HepG2 (cell line): ENCODE data around the gene AK2. TPM values are rescaled to one million over a fixed set of nuclear protein-coding genes. Genes with fewer than 3 reads are reported as not detected.

Experiments
- HNF1A ChIP-seq, 2 experiments: sonication (generic) in 1 of 2; formaldehyde crosslinking in 1 of 2; IDR thresholded peaks; 2 replicates each; pipeline versions ENCODE4 v1.4.0 to v1.6.1; 2016 to 2020; ENCODE audit warnings: borderline replicate concordance in 1 of 2, low read depth in 1 of 2, mild to moderate bottlenecking in 1 of 2, missing genetic modification reagents in 1 of 2
- MLXIP ChIP-seq: sonication (generic); formaldehyde crosslinking; IDR thresholded peaks from 2 replicates; pipeline ENCODE4 v1.9.0; 2021; ENCODE audit warnings: missing genetic modification reagents, borderline replicate concordance
- STAT5B ChIP-seq: sonication (generic); formaldehyde crosslinking; IDR thresholded peaks from 2 replicates; pipeline ENCODE4 v1.4.0; 2020; ENCODE audit warnings: missing genetic modification reagents
- TOPORS ChIP-seq: sonication (generic); formaldehyde crosslinking; IDR thresholded peaks from 2 replicates; pipeline ENCODE4 v1.8.0; 2023; ENCODE audit warnings: mild to moderate bottlenecking, missing genetic modification reagents
- ZFP1 ChIP-seq: IDR thresholded peaks from 2 replicates; pipeline ENCODE4 v1.6.1; 2016
- ZNF235 ChIP-seq: sonication (generic); formaldehyde crosslinking; IDR thresholded peaks from 2 replicates; pipeline ENCODE4 v1.8.1; 2023; ENCODE audit warnings: mild to moderate bottlenecking, missing genetic modification reagents, borderline replicate concordance
- ZNF331 ChIP-seq: sonication (generic); formaldehyde crosslinking; IDR thresholded peaks from 2 replicates; pipeline ENCODE4 v1.4.0; 2020; ENCODE audit warnings: missing genetic modification reagents
- ZNF564 ChIP-seq: sonication (generic); formaldehyde crosslinking; IDR thresholded peaks from 2 replicates; pipeline ENCODE4 v1.8.1; 2023; ENCODE audit warnings: mild to moderate bottlenecking, missing genetic modification reagents
- polyA plus RNA-seq, 8 experiments: library from polyadenylated mRNA; depleted of rRNA in 3 of 8; stranded (reverse) in 7 of 8; unstranded in 1 of 8; fragments of >200 nt; fragmentation: Illumina TruSeq in 4 of 8; extraction: Trizol in 4 of 8; gene quantifications; 2 replicates each; pipeline versions ENCODE4 v1.2.1 to v1.2.3, GENCODE V29; 2011 to 2016; ENCODE audit warnings: low read depth in 4 of 8, missing spikeins in 1 of 8, mixed read lengths in 1 of 8; ENCODE audit not compliant: insufficient read depth in 1 of 8
- total RNA-seq, 5 experiments: library from RNA; depleted of rRNA; stranded (reverse); fragments of >200 nt; fragmentation: Illumina TruSeq; extraction: Trizol; gene quantifications; 2 replicates each; pipeline ENCODE4 v1.2.3, GENCODE V29; 2016; ENCODE audit warnings: low read depth in 1 of 5
- TF ChIP-seq, protein P1 (sequence below): sonication (generic); formaldehyde crosslinking; IDR thresholded peaks from 2 replicates; pipeline ENCODE4 v1.4.0; 2020; ENCODE audit warnings: missing genetic modification reagents, borderline replicate concordance
- TF ChIP-seq, protein P2 (sequence below): sonication (generic); formaldehyde crosslinking; IDR thresholded peaks from 2 replicates; pipeline ENCODE4 v1.4.0; 2020; ENCODE audit warnings: mild to moderate bottlenecking, missing genetic modification reagents
- TF ChIP-seq, protein P3 (sequence below): sonication (generic); formaldehyde crosslinking; IDR thresholded peaks from 2 replicates; pipeline ENCODE4 v1.5.0; 2020; ENCODE audit warnings: mild to moderate bottlenecking, missing genetic modification reagents, moderate library complexity

The AK2 gene
- total and polyA plus RNA-seq, 2 of the 13 experiments (the other 11 are each of a cell fraction or from before 2014, with no cell fraction given) = 170 to 188 TPM

DNA sequence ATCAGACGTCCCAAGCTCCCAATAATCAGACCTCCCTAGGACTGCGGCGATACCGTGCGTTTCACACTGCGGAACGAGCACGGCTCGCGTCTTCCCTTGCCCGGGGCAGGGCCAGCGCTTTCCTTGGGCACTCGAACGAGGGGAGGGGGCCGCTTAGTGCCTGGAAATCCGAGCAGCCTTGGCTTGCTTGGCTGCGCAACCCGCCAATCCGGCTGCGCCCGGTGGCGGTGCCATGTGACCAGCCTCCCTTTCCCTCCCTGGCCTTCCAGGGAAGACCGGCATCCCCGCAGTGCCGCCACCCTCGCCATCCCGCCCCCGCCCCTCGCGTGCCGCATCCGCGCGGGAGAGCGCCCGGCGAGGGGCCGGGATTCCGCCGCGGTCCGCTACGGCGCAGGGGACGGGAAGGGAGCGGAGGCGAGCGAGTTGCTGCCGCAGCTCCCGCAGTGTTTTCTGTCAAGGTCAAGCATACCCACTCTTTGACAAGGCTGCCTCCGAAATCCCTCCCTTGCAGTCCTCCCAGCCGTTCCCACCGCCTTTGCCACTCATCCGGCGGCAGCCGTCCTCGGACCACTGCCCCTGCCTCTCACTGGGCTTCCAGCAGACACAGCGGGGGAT, 63.8 kb downstream of the AK2 start (continued):
- no peak for TF ChIP-seq HNF1A (IDR thresholded peaks at IDR 0.05; ENCODE audit: low read depth)
- no peak for TF ChIP-seq HNF1A (CRISPR knock-in tag; IDR thresholded peaks at IDR 0.05; ENCODE audit: borderline replicate concordance)
- TF ChIP-seq, protein P1, sequence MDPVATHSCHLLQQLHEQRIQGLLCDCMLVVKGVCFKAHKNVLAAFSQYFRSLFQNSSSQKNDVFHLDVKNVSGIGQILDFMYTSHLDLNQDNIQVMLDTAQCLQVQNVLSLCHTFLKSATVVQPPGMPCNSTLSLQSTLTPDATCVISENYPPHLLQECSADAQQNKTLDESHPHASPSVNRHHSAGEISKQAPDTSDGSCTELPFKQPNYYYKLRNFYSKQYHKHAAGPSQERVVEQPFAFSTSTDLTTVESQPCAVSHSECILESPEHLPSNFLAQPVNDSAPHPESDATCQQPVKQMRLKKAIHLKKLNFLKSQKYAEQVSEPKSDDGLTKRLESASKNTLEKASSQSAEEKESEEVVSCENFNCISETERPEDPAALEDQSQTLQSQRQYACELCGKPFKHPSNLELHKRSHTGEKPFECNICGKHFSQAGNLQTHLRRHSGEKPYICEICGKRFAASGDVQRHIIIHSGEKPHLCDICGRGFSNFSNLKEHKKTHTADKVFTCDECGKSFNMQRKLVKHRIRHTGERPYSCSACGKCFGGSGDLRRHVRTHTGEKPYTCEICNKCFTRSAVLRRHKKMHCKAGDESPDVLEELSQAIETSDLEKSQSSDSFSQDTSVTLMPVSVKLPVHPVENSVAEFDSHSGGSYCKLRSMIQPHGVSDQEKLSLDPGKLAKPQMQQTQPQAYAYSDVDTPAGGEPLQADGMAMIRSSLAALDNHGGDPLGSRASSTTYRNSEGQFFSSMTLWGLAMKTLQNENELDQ (CRISPR knock-in tag) = no peak
- no peak for TF ChIP-seq ZNF564
- TF ChIP-seq STAT5B (CRISPR knock-in tag) = no peak
- TF ChIP-seq MLXIP = no peak
- TF ChIP-seq ZNF331 (CRISPR knock-in tag) = no peak
- TF ChIP-seq, protein P2, sequence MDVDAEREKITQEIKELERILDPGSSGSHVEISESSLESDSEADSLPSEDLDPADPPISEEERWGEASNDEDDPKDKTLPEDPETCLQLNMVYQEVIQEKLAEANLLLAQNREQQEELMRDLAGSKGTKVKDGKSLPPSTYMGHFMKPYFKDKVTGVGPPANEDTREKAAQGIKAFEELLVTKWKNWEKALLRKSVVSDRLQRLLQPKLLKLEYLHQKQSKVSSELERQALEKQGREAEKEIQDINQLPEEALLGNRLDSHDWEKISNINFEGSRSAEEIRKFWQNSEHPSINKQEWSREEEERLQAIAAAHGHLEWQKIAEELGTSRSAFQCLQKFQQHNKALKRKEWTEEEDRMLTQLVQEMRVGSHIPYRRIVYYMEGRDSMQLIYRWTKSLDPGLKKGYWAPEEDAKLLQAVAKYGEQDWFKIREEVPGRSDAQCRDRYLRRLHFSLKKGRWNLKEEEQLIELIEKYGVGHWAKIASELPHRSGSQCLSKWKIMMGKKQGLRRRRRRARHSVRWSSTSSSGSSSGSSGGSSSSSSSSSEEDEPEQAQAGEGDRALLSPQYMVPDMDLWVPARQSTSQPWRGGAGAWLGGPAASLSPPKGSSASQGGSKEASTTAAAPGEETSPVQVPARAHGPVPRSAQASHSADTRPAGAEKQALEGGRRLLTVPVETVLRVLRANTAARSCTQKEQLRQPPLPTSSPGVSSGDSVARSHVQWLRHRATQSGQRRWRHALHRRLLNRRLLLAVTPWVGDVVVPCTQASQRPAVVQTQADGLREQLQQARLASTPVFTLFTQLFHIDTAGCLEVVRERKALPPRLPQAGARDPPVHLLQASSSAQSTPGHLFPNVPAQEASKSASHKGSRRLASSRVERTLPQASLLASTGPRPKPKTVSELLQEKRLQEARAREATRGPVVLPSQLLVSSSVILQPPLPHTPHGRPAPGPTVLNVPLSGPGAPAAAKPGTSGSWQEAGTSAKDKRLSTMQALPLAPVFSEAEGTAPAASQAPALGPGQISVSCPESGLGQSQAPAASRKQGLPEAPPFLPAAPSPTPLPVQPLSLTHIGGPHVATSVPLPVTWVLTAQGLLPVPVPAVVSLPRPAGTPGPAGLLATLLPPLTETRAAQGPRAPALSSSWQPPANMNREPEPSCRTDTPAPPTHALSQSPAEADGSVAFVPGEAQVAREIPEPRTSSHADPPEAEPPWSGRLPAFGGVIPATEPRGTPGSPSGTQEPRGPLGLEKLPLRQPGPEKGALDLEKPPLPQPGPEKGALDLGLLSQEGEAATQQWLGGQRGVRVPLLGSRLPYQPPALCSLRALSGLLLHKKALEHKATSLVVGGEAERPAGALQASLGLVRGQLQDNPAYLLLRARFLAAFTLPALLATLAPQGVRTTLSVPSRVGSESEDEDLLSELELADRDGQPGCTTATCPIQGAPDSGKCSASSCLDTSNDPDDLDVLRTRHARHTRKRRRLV (CRISPR knock-in tag) = no peak
- TF ChIP-seq TOPORS (CRISPR knock-in tag) = no peak
- no peak for TF ChIP-seq ZNF235 (CRISPR knock-in tag)
- TF ChIP-seq ZFP1 (CRISPR knock-in tag) = no peak
- TF ChIP-seq, protein P3, sequence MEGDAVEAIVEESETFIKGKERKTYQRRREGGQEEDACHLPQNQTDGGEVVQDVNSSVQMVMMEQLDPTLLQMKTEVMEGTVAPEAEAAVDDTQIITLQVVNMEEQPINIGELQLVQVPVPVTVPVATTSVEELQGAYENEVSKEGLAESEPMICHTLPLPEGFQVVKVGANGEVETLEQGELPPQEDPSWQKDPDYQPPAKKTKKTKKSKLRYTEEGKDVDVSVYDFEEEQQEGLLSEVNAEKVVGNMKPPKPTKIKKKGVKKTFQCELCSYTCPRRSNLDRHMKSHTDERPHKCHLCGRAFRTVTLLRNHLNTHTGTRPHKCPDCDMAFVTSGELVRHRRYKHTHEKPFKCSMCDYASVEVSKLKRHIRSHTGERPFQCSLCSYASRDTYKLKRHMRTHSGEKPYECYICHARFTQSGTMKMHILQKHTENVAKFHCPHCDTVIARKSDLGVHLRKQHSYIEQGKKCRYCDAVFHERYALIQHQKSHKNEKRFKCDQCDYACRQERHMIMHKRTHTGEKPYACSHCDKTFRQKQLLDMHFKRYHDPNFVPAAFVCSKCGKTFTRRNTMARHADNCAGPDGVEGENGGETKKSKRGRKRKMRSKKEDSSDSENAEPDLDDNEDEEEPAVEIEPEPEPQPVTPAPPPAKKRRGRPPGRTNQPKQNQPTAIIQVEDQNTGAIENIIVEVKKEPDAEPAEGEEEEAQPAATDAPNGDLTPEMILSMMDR = no peak
